ENCODE measurements around the gene PLCH1.

Gene PLCH1

GRCh38 chr3:155386919-155387318 lies 358.0 kb downstream of the PLCH1 start:
- TF ChIP-seq CTCF (IDR thresholded peaks at IDR 0.05; ENCODE audit: extremely low read depth, insufficient read depth, missing control alignments): no peak
- DNase-seq (ENCODE audit: low spot score): no peak
- in situ Hi-C loops (cut with MboI; ENCODE audit: low pct_unique_long_range_greater_than_20kb, low sequenced_read_pairs, unreplicated experiment): loop anchor here (25.0 kb wide), 1 partner anchor 300 kb away; no protein-coding TSS in a partner anchor

- TF ChIP-seq CTCF (IDR thresholded peaks at IDR 0.05; ENCODE audit: extremely low read depth, insufficient read depth, missing control alignments): no peak
- DNase-seq (ENCODE audit: low spot score): no peak
- in situ Hi-C loops (cut with MboI; ENCODE audit: low pct_unique_long_range_greater_than_20kb, low sequenced_read_pairs, unreplicated experiment): loop anchor here (25.0 kb wide), 1 partner anchor 301 kb away; no protein-coding TSS in a partner anchor
These were observed 358.8 kb downstream of the PLCH1 start for GRCh38 chr3:155385896-155386625.

DNA sequence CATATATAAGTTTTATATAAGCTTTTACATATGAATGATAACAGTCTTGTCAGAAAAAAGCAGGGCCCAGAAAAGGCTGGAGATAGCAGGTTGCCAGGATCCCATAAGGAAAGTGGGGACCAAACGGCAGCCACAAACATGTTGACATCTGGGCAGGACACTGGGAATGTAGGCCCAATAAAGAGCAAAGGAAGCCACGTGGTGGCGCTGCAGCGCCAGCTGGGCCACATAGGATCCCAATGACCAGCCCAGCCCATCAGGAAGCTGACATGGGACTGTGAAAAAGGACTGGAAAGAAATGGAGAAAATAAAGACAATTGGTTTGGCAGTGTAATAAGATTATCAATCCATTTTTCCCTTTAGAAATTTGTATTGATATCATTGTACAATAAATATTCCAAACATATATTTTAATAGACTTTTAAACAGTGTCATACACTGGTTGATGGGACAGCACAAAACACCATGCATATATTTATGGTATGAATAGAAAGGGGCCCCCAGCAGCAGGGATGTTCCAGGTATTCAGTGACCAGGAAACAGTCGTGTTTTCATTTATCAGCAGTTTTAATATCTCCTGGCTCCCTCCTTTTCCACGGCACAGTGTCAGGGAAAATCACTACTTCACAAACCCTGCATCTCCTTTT lies 362.4 kb downstream of the PLCH1 start:
- peak; percentile 8 for DNase-seq (ENCODE audit: low spot score)
- peak; percentile 65 for TF ChIP-seq CTCF (IDR thresholded peaks at IDR 0.05; ENCODE audit: extremely low read depth, insufficient read depth, missing control alignments)
- in situ Hi-C loops (cut with MboI; ENCODE audit: low pct_unique_long_range_greater_than_20kb, low sequenced_read_pairs, unreplicated experiment): loop anchor here (25.0 kb wide), 1 partner anchor 305 kb away; no protein-coding TSS in a partner anchor

DNA sequence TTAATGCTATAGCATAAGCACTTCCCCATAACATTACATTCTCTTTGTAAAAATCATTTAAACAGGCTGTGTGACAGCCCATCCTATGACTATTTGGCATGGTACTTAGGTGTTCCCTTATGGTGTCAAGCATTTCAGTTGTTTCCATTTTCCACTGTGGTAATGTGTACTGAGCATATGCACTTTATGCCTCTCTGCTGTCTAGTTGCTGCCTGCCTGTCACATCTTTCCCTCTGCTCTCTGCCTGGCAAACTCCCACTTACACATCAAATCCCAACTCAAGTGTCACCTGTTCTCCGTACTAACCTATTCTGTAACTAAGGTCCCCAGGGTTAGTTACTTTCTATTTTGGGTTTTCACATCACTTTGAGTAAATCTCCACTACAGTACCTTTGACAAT lies 367.0 kb downstream of the PLCH1 start:
- in situ Hi-C loops (cut with MboI; ENCODE audit: low pct_unique_long_range_greater_than_20kb, low sequenced_read_pairs, unreplicated experiment): loop anchor here (25.0 kb wide), 1 partner anchor 309 kb away; no protein-coding TSS in a partner anchor
- TF ChIP-seq CTCF (IDR thresholded peaks at IDR 0.05; ENCODE audit: extremely low read depth, insufficient read depth, missing control alignments): no peak
- no peak for DNase-seq (ENCODE audit: low spot score)

DNA sequence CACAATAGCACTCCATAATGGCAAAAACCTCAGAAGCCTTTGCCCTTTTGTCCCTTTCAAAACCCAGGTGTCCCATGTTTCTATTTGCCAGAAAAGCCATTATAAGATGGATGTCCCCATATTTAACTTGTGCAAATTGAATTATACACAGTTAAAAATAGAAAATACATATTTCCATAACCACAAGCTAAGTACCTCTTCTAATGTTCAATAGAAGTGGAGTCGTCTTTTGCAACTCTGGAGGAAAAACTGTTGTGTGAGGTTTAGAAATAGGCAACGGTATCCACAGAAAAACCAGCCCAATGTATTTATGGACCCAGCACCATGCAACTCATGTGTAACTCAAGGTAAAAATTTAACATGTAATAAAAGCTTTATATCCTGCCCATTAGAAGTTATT lies 367.8 kb downstream of the PLCH1 start:
- in situ Hi-C loops (cut with MboI; ENCODE audit: low pct_unique_long_range_greater_than_20kb, low sequenced_read_pairs, unreplicated experiment): loop anchor here (25.0 kb wide), 1 partner anchor 310 kb away; no protein-coding TSS in a partner anchor
- no peak for TF ChIP-seq CTCF (IDR thresholded peaks at IDR 0.05; ENCODE audit: extremely low read depth, insufficient read depth, missing control alignments)
- DNase-seq (ENCODE audit: low spot score): no peak

- in situ Hi-C loops (cut with MboI; ENCODE audit: low pct_unique_long_range_greater_than_20kb, low sequenced_read_pairs, unreplicated experiment): no loop called here
- no peak for TF ChIP-seq CTCF (IDR thresholded peaks at IDR 0.05; ENCODE audit: extremely low read depth, insufficient read depth, missing control alignments)
- no peak for DNase-seq (ENCODE audit: low spot score)
These were observed 372.6 kb downstream of the PLCH1 start for GRCh38 chr3:155372281-155372680.

Measured in GM13977 (cell line).